HG03575 (cell line): ENCODE data around the gene GPS1.

ENCODE experiments used
- ATAC-seq: cut with Tn5 transposase; IDR thresholded peaks from one replicate; pipeline ENCODE4 v1.9.1; 2021; ENCODE audit not compliant: unreplicated experiment, insufficient number of reproducible peaks, low FRiP score; ENCODE audit errors: extremely low read depth

The GPS1 gene

GRCh38 chr17:82051776-82052637, at the start of gene GPS1, which contains the start of gene RFNG:
TSS of gene GPS1 (plus strand) at chr17:82051898. CDS start at chr17:82051932, 34 bp downstream.
TSS of gene RFNG (minus strand) at chr17:82051811. CDS start at chr17:82051766, 45 bp downstream.
- ATAC-seq: no peak

GRCh38 chr17:82003411-82004381, 48.0 kb upstream of the GPS1 start:
- no peak for ATAC-seq

- ATAC-seq: no peak
Observed at GRCh38 chr17:82004517-82005455, 46.9 kb upstream of the GPS1 start.

- ATAC-seq: no peak
Observed at GRCh38 chr17:82005701-82006348, 45.9 kb upstream of the GPS1 start.

- ATAC-seq: no peak
Observed at GRCh38 chr17:82006468-82007227, 45.0 kb upstream of the GPS1 start.

GRCh38 chr17:82007228-82007494, 44.5 kb upstream of the GPS1 start:
- ATAC-seq: no peak

GRCh38 chr17:82007495-82008257, 44.0 kb upstream of the GPS1 start:
- ATAC-seq: no peak

- no peak for ATAC-seq
Observed at GRCh38 chr17:82008258-82008940, 43.3 kb upstream of the GPS1 start.

- no peak for ATAC-seq
Observed at GRCh38 chr17:82008941-82009405, 42.7 kb upstream of the GPS1 start.

- ATAC-seq: no peak
Observed at GRCh38 chr17:82009413-82009812, 42.3 kb upstream of the GPS1 start.

- ATAC-seq: no peak
Observed at GRCh38 chr17:82010575-82011525, 40.8 kb upstream of the GPS1 start.

- no peak for ATAC-seq
Observed at GRCh38 chr17:82011617-82012187, 40.0 kb upstream of the GPS1 start.

GRCh38 chr17:82012261-82012639, 39.4 kb upstream of the GPS1 start:
- no peak for ATAC-seq

GRCh38 chr17:82012640-82013295, 38.9 kb upstream of the GPS1 start:
- no peak for ATAC-seq

GRCh38 chr17:82013341-82013740, 38.4 kb upstream of the GPS1 start:
- no peak for ATAC-seq
